Fibroblast of villous mesenchyme (primary cell): ENCODE results near the gene EXOC2. TPM values are rescaled to one million over a fixed set of nuclear protein-coding genes. Genes with fewer than 3 reads are reported as not detected.

Source experiments
- DNase-seq: peaks from one replicate; pipeline ENCODE4 v3.0.0-alpha.2; 2010; ENCODE audit warnings: low read depth
- H3K4me3 ChIP-seq: 2 replicates; pipeline ENCODE4 v1.5.1; 2011; ENCODE audit warnings: low read depth, mild to moderate bottlenecking, low read length
- total RNA-seq: library from RNA; depleted of rRNA; stranded (reverse); fragments of >200 nt; gene quantifications from 2 replicates; pipeline ENCODE4 v1.2.3, GENCODE V29; 2012
- TF ChIP-seq, protein P1 (sequence below): IDR thresholded peaks from 2 replicates; pipeline ENCODE4 v1.5.1; 2012; ENCODE audit warnings: low read depth, mild to moderate bottlenecking, low read length; ENCODE audit not compliant: insufficient read depth

The EXOC2 gene
- total RNA-seq, 1 donor = 29.8 TPM

DNA sequence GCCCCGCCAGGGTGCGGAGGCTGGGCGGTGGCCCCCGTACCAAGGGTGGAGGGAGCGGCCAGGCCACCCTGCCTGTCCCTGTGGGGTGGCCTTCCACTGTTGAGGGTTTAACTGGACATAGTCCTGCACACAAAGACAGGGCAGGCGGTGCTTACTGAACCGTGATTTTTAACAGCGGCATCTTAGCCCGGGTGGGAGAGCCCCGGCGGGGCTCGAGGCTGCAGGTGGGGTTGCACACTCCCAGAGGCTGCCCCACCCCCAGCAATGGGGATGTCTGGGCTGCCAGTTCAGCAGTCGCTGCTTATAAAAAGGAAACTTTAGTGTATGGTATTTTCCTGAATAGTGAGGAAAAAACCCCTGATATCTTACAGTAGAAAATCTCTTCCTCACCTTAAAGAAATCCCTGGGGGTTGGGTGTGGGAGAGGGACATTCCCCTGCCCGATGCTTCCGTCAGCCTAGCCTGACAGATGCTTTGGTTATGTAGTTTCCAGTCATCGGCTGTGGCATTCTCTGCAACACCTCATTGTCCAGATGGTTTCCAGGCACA lies 222.0 kb downstream of the EXOC2 start:
- H3K4me3 ChIP-seq = no peak overlapping the region
- TF ChIP-seq, protein P1, sequence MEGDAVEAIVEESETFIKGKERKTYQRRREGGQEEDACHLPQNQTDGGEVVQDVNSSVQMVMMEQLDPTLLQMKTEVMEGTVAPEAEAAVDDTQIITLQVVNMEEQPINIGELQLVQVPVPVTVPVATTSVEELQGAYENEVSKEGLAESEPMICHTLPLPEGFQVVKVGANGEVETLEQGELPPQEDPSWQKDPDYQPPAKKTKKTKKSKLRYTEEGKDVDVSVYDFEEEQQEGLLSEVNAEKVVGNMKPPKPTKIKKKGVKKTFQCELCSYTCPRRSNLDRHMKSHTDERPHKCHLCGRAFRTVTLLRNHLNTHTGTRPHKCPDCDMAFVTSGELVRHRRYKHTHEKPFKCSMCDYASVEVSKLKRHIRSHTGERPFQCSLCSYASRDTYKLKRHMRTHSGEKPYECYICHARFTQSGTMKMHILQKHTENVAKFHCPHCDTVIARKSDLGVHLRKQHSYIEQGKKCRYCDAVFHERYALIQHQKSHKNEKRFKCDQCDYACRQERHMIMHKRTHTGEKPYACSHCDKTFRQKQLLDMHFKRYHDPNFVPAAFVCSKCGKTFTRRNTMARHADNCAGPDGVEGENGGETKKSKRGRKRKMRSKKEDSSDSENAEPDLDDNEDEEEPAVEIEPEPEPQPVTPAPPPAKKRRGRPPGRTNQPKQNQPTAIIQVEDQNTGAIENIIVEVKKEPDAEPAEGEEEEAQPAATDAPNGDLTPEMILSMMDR = no peak
- DNase-seq = no peak

DNA sequence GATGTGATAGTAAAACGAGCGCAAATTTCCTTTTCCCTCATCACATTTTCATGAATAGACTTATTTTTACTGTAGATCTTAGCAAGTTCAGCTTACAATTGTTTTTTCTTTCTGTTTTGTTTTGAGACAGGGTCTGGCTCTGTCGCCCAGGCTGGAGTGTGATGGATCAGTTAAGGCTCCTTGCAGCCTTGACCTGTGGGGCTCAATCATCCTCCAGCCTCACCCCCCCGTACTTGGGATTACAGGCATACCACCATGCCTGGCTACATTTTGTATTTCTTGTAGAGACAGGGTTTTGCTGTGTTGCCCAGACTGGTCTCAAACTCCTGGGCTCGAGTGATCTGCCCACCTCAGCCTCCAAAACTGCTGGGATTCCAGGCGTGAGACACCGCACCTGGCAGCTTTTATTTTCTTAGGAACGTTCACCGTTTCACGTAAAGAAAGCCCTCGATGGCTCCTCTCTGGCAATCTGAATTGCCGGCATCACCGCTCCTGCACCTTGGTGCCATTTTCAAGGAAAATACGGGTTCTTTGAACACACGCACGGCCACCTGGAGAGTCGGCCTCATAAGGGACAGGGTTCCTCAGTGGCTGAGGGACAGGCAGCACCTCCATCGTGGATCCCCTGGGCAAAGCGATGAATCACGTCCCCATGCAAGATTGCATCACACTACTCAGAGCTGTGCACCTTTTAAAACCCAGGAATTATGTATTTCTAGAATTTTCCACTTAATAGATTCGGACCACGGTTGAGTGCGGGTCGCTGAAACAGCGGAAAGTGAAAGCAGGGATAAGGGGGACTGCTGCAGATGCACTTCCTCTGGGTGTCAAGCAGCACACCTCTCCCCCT lies 222.7 kb downstream of the EXOC2 start:
- no peak overlapping the region for H3K4me3 ChIP-seq
- no peak for DNase-seq
- TF ChIP-seq, protein P1 = no peak

DNA sequence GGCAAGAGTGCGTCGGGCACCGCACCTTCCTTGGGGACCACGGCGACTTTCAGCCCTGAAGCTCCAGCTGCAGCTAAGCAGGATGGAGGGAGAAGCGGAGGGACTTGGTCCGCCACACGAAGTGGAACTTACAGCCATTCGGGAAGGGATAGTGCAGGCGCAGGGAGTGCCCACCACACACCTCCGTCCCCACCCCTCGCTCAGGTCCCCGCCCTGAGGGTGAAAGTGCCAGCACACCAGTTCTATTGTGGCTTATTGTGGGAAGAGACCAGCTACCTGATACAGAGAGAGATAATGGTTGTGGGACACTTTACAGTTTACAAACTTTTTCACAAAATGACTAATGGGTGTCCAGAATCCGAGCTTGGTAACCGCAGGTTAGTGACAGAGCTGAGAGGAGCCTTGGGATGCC lies 225.3 kb downstream of the EXOC2 start:
- TF ChIP-seq, protein P1 = no peak
- H3K4me3 ChIP-seq = no peak overlapping the region
- no peak for DNase-seq

DNA sequence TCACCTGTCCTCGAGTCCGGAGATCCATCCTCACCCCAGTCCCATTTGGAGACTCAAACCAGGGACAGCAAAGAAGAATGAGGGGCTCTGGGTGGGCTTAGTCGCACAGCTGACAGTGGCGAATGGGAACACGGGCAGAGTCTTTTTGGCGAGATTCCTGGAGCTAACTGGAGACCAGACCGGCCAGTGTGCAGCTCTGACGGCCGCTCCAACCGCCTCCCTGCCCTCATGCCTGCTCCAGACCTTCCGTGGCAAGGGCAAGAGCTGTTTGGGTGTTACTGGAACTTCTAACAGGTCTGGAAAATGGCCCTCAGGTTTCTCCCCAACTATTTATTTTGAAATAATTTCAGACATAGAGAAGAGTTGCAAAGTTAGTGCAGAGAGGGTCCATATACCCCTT lies 225.8 kb downstream of the EXOC2 start:
- TF ChIP-seq, protein P1 = no peak
- H3K4me3 ChIP-seq = no peak overlapping the region
- DNase-seq = no peak

DNA sequence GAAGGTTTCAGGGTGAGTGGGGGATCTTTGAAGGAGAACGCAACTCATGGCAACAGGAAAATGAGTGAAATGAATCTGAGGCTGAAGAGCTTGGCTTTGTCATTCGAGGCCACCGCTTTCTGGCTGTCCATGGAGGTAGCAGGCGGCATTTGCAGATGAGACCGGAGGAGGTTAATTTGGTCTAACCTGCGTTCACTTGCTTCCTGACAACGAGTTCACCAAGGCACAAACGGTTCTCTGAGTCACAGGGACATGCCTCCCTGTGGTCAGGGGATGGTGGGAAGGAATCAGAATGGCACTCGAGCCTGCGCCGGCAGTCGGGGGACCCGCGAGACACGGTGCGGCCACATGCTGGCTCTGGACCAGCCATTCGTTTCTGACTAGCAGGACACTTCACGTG lies 226.4 kb downstream of the EXOC2 start:
- no peak overlapping the region for H3K4me3 ChIP-seq
- TF ChIP-seq, protein P1 = no peak
- no peak for DNase-seq

DNA sequence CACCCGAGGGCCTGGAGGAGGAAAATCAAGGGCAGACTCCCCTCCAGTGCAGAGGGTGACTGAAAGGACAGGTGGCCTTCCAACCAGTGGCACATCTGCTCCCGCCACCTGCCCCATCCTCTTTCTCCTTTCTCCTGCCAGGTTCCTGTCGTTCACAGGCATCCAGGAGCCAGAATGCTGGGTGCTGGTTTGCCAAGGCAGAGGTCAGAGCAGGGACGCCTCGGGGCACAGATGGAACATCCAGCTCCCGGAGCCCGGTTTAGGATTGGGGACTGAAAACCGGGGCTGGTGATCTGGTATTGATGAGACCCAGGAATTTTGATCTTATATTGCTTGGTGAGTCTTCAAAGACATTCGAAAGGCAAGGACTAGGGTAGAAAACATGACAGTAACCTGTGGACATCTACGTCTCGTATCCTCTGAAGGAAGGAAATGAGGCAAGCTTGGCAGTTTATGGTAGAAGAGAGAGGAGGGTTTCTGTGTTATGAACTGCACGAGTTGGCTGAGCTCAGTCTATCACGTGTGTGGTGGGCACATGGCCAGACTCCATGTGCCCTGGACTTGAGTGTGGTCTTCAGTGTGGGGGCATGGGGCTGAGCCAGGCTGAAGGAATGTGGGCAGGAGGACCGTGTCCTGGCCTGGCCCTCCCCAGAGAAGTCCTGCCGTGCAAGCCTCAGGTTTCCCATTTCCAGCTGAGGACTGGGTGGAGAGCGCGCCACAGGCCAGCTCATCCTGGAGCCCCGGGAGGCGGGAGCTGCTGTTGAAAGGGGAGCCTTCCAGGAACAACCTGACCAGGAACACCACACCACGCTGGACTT lies 227.2 kb downstream of the EXOC2 start:
- no peak overlapping the region for H3K4me3 ChIP-seq
- DNase-seq = no peak
- TF ChIP-seq, protein P1 = no peak
